ENCODE measurements around the gene TMCO4.
"Not testable (repeated sequence)": the region's sequence is repeated elsewhere in the genome, so short reads cannot be mapped to it uniquely, and the experiment has no call there.

The TMCO4 gene

DNA sequence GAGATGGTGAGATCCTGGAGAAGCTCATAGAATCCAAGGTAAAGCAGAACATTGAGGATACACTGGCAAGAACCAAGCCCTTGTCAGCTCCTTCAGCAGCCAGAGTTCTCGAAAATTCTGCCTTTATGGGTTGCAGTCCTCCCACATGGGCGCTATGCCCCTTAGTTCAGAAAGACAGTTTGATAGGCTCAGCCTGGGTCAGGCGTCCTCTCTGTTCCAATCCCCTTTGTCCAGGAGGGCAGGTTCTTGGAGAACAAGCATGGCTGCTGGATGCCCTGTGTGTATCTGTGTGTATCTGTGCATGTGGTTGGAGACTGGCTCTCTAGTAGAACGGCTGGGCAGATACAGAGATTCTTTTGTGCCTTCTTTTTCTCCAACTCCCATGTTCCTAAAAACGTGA lies 163.7 kb downstream of the TMCO4 start:
- DNase-seq (ENCODE audit: low spot score): no peak

DNA sequence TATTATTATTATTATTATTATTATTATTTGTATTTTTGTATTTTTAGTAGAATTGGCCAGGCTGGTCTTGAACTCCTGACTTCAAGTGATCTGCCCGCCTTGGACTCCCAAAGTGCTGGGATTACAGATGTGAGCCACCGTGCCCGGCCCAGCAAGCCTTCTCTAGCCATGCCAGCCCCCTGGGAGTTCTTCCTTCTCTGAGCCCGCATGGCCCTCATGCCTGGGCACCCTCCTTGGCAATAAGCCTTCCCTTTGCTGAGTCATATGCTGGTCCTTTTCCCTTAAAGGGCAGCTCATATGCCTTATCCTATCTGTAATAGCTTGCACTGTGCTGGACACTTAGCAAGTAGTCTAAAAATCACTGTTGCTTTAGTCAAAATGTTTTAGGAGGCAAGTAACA lies 164.1 kb downstream of the TMCO4 start:
- DNase-seq (ENCODE audit: low spot score): no peak

DNA sequence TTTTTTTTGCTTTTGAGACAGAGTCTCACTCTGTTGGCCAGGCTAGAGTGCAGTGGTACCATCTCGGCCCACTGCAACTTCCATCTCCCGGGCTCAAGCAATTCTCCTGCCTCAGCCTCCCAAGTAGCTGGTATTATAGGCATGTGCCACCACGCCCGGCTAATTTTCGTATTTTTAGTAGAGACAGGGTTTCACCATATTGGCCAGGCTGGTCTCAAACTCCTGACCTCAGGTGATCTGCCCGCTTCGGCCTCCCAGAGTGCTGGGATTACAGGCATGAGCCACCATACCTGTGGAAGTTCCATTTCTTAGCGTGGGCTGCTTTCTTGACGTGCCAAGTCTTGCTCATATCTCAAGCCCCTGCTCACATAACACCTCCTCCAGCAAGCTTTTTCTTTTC lies 164.7 kb downstream of the TMCO4 start:
- not testable (repeated sequence) for DNase-seq (ENCODE audit: low spot score)

DNA sequence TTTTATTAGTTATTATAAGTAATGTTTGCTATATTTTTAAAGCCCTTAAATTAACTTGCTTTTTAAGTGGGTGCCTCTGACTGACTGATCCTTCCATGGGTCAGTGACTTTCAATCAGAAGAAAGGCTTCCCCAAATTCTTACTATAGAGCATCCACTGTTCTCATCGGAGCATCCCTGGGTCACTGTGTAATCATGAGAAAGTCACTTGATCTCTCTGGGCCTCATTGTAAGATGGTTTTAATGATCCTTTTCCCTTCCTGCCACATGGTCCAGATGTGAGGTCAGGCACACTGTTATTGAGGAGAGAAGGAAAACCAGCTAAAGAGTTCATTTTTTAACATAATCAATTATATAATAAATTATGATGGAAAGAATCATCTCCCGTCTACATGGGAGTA lies 166.6 kb downstream of the TMCO4 start:
- no peak for DNase-seq (ENCODE audit: low spot score)
